Nephron progenitor cell (in vitro differentiated cells): ENCODE data around the gene LBX2.
"Not testable (repeated sequence)": the region's sequence is repeated elsewhere in the genome, so short reads cannot be mapped to it uniquely, and the experiment has no call there.

Source experiments
- DNase-seq: peaks from one replicate; pipeline ENCODE4 v3.0.0; 2021
- H3K27ac Mint-ChIP-seq: 2 replicates; pipeline ENCODE4 v1.8.0; 2021; ENCODE audit warnings: mild to moderate bottlenecking, moderate library complexity, mixed read lengths
- H3K27me3 Mint-ChIP-seq: 2 replicates; pipeline ENCODE4 v1.8.0; 2021; ENCODE audit warnings: mild to moderate bottlenecking, low read depth, mixed read lengths; ENCODE audit not compliant: poor library complexity
- H3K36me3 Mint-ChIP-seq: 2 replicates; pipeline ENCODE4 v1.8.0; 2021; ENCODE audit warnings: low read depth, mixed read lengths
- H3K4me1 Mint-ChIP-seq: 2 replicates; pipeline ENCODE4 v1.8.0; 2021; ENCODE audit warnings: mixed read lengths
- H3K4me3 Mint-ChIP-seq: 2 replicates; pipeline ENCODE4 v1.8.0; 2021; ENCODE audit warnings: mild to moderate bottlenecking, moderate library complexity, mixed read lengths
- H3K9me3 Mint-ChIP-seq: 2 replicates; pipeline ENCODE4 v1.8.0; 2021; ENCODE audit warnings: mild to moderate bottlenecking, moderate library complexity, mixed read lengths
- CTCF ChIP-seq: fragments of 200-600 bp; sonication (generic); IDR thresholded peaks from 2 replicates; pipeline ENCODE4 v1.5.0; 2021; ENCODE audit warnings: antibody characterized with exemption

The LBX2 gene

GRCh38 chr2:74472086-74472944 is 27.1 kb downstream of the LBX2 start, which contains the start of gene MRPL53:
Gene MRPL53 (minus strand): TSS chr2:74472680. CDS start chr2:74472660, 20 bp downstream.
- H3K4me1 Mint-ChIP-seq: peaks cover 31% of the 10 kb centered on the region
- H3K4me3 Mint-ChIP-seq: peak within 1 kb of the TSS; percentile 96
- H3K9me3 Mint-ChIP-seq: no peaks in the 10 kb centered on the region
- peak; percentile 95 for DNase-seq
- peaks cover 29% of the 10 kb centered on the region for H3K36me3 Mint-ChIP-seq
- peak within 1 kb of the TSS; percentile 100 for H3K27ac Mint-ChIP-seq
- no peak for TF ChIP-seq CTCF
- peaks cover 5% of the 10 kb centered on the region for H3K27me3 Mint-ChIP-seq

- peaks cover 31% of the 10 kb centered on the region for H3K4me1 Mint-ChIP-seq
- peak overlapping the region; percentile 100 for H3K27ac Mint-ChIP-seq
- peak overlapping the region; percentile 96 for H3K4me3 Mint-ChIP-seq
- peaks cover 28% of the 10 kb centered on the region for H3K36me3 Mint-ChIP-seq
- no peak for TF ChIP-seq CTCF
- H3K27me3 Mint-ChIP-seq: peaks cover 5% of the 10 kb centered on the region
- H3K9me3 Mint-ChIP-seq: no peaks in the 10 kb centered on the region
- no peak for DNase-seq
Measured at GRCh38 chr2:74471332-74472065, 27.9 kb downstream of the LBX2 start.

GRCh38 chr2:74470742-74471141 is 28.7 kb downstream of the LBX2 start:
- H3K27me3 Mint-ChIP-seq, DNase-seq, H3K9me3 Mint-ChIP-seq: not testable (repeated sequence)
- peak overlapping the region; percentile 55 for H3K27ac Mint-ChIP-seq
- H3K4me3 Mint-ChIP-seq: peak overlapping the region; percentile 78
- H3K4me1 Mint-ChIP-seq: peaks cover 36% of the 10 kb centered on the region
- H3K36me3 Mint-ChIP-seq: peaks cover 25% of the 10 kb centered on the region

GRCh38 chr2:74464406-74464805 is 35.0 kb downstream of the LBX2 start:
- Mint-ChIP-seq H3K27ac (no peak overlapping the region), H3K27me3 (no peaks in the 10 kb centered on the region)
- no peak for TF ChIP-seq CTCF

GRCh38 chr2:74462786-74463105 is 36.7 kb downstream of the LBX2 start:
- Mint-ChIP-seq H3K27ac (no peak overlapping the region), H3K9me3 (no peaks in the 10 kb centered on the region), H3K4me1 (peaks cover 45% of the 10 kb centered on the region), H3K27me3 (no peaks in the 10 kb centered on the region), H3K4me3 (peak overlapping the region; percentile 75), H3K36me3 (peaks cover 16% of the 10 kb centered on the region)
- DNase-seq: no peak
- no peak for TF ChIP-seq CTCF

More at GRCh38 chr2:74464406-74464805, 35.0 kb downstream of the LBX2 start:
- DNase-seq: no peak
- H3K36me3 Mint-ChIP-seq: peaks cover 16% of the 10 kb centered on the region
- no peaks in the 10 kb centered on the region for H3K9me3 Mint-ChIP-seq
- H3K4me1 Mint-ChIP-seq: peaks cover 37% of the 10 kb centered on the region
- peak overlapping the region; percentile 97 for H3K4me3 Mint-ChIP-seq

GRCh38 chr2:74462054-74462785 is 37.2 kb downstream of the LBX2 start:
- no peak for TF ChIP-seq CTCF
- Mint-ChIP-seq H3K4me3 (no peak overlapping the region), H3K27ac (no peak overlapping the region), H3K36me3 (peaks cover 16% of the 10 kb centered on the region), H3K9me3 (no peaks in the 10 kb centered on the region), H3K4me1 (peaks cover 47% of the 10 kb centered on the region), H3K27me3 (no peaks in the 10 kb centered on the region)
- no peak for DNase-seq
